Measurements from ENCODE around the gene KRT7.

KRT7 gene

DNA sequence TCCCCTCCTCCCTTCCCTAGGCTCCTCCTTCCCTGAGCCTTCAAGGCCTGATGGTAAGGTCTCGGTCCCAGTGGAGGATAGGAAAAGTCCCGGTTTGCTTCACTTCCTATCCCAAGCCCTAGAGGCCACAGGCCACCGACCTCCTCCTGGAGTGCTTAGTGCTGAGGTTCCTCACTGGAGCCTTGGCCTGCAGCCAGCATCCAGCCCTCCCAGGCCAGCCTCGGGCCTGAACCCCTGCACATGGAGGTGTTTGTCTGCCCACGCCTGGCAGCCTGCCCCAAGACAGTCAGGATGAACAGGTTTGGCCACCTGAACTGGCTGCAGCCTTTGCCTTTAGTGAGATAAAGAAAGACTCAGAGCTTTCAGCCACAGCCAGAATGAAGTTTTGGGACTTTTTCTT, 15.8 kb upstream of the KRT7 start:
- Histone ChIP-seq H3K4me3 (ENCODE audit: low read depth, low read length, poor library complexity, severe bottlenecking) (no peak overlapping the region), H3F3A (ENCODE audit: insufficient read depth, low read length) (no peaks in the 10 kb centered on the region), H3K79me2 (ENCODE audit: insufficient read depth, low read length) (no peaks in the 10 kb centered on the region), H4K20me1 (ENCODE audit: insufficient read depth, low read length) (no peaks in the 10 kb centered on the region), H3K9ac (ENCODE audit: low read length) (no peak overlapping the region), H3K27me3 (ENCODE audit: insufficient read depth, low read length) (0 out of 2 replicates have a peak, but pooled peaks cover 3% of the 10 kb centered on the region), H3K27ac (ENCODE audit: low read depth, low read length, poor library complexity, severe bottlenecking) (no peak overlapping the region), H3K36me3 (ENCODE audit: insufficient read depth, low read length) (no peaks in the 10 kb centered on the region), H2AFZ (ENCODE audit: low read length) (no peak overlapping the region), H3K9me2 (ENCODE audit: low read depth, low read length) (no peaks in the 10 kb centered on the region), H3K4me2 (ENCODE audit: low read length) (no peak overlapping the region), H3K9me3 (ENCODE audit: low read length) (no peaks in the 10 kb centered on the region), H3K4me1 (ENCODE audit: insufficient read depth, low read length, severe bottlenecking) (no peaks in the 10 kb centered on the region)
- no peak for TF ChIP-seq EZH2 (IDR thresholded peaks at IDR 0.05; ENCODE audit: borderline replicate concordance, low read length)
- TF ChIP-seq, protein P1, sequence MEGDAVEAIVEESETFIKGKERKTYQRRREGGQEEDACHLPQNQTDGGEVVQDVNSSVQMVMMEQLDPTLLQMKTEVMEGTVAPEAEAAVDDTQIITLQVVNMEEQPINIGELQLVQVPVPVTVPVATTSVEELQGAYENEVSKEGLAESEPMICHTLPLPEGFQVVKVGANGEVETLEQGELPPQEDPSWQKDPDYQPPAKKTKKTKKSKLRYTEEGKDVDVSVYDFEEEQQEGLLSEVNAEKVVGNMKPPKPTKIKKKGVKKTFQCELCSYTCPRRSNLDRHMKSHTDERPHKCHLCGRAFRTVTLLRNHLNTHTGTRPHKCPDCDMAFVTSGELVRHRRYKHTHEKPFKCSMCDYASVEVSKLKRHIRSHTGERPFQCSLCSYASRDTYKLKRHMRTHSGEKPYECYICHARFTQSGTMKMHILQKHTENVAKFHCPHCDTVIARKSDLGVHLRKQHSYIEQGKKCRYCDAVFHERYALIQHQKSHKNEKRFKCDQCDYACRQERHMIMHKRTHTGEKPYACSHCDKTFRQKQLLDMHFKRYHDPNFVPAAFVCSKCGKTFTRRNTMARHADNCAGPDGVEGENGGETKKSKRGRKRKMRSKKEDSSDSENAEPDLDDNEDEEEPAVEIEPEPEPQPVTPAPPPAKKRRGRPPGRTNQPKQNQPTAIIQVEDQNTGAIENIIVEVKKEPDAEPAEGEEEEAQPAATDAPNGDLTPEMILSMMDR (IDR thresholded peaks at IDR 0.05; ENCODE audit: low read length) = no peak

DNA sequence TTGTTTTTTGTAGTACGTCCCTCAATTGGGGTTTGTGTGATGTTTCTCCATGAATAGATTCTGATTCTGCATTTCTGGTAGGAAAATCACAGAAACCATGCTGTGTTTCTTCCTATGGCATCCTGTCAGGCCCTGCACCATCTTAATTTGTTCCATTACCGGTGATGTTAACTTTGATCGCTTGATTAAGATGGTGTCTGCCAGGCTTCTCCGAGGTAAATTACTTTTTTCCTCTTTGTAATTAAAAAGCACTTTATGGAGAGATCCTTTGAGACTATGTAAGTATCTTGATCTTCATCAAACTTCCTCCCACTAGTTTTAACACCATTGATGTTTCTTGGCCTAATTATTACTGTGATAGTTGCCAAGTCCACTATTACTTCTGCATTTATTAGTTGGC, 15.0 kb upstream of the KRT7 start:
- H3K79me2 ChIP-seq (ENCODE audit: insufficient read depth, low read length) = no peaks in the 10 kb centered on the region
- no peaks in the 10 kb centered on the region for H3K36me3 ChIP-seq (ENCODE audit: insufficient read depth, low read length)
- H3K9ac ChIP-seq (ENCODE audit: low read length) = no peak overlapping the region
- no peak overlapping the region for H2AFZ ChIP-seq (ENCODE audit: low read length)
- H3K27ac ChIP-seq (ENCODE audit: low read depth, low read length, poor library complexity, severe bottlenecking) = no peak overlapping the region
- no peaks in the 10 kb centered on the region for H3K9me2 ChIP-seq (ENCODE audit: low read depth, low read length)
- no peak overlapping the region for H3K4me2 ChIP-seq (ENCODE audit: low read length)
- TF ChIP-seq, protein P1 (IDR thresholded peaks at IDR 0.05; ENCODE audit: low read length) = no peak
- TF ChIP-seq EZH2 (IDR thresholded peaks at IDR 0.05; ENCODE audit: borderline replicate concordance, low read length) = no peak
- H3K27me3 ChIP-seq (ENCODE audit: insufficient read depth, low read length) = 0 out of 2 replicates have a peak, but pooled peaks cover 3% of the 10 kb centered on the region
- no peaks in the 10 kb centered on the region for H3F3A ChIP-seq (ENCODE audit: insufficient read depth, low read length)
- H3K4me1 ChIP-seq (ENCODE audit: insufficient read depth, low read length, severe bottlenecking) = no peaks in the 10 kb centered on the region
- H3K9me3 ChIP-seq (ENCODE audit: low read length) = no peaks in the 10 kb centered on the region
- no peak overlapping the region for H3K4me3 ChIP-seq (ENCODE audit: low read depth, low read length, poor library complexity, severe bottlenecking)
- no peaks in the 10 kb centered on the region for H4K20me1 ChIP-seq (ENCODE audit: insufficient read depth, low read length)

DNA sequence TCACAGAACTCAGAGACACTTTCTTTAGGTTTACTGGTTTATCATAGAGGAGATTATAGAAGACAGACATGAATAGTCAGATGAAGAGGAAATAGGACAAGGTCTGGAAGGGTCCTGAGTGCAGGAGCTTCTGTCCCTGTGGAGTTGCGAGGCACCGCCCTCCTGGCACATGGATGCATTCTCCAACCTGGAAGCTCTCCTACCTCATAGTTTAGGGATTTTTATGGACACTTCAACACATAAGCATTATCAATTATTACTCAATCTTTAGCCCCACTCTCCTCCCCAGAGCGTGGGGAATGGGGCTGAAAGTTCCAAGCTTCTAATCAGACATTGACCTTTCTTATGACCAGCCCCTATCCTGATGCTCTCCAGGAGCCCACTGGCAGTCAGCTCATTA, 12.6 kb upstream of the KRT7 start:
- H3K4me1 ChIP-seq (ENCODE audit: insufficient read depth, low read length, severe bottlenecking) = no peaks in the 10 kb centered on the region
- no peak overlapping the region for H2AFZ ChIP-seq (ENCODE audit: low read length)
- H3K9me2 ChIP-seq (ENCODE audit: low read depth, low read length) = no peaks in the 10 kb centered on the region
- H4K20me1 ChIP-seq (ENCODE audit: insufficient read depth, low read length) = no peaks in the 10 kb centered on the region
- no peaks in the 10 kb centered on the region for H3K36me3 ChIP-seq (ENCODE audit: insufficient read depth, low read length)
- no peaks in the 10 kb centered on the region for H3K79me2 ChIP-seq (ENCODE audit: insufficient read depth, low read length)
- no peaks in the 10 kb centered on the region for H3K9me3 ChIP-seq (ENCODE audit: low read length)
- no peak overlapping the region for H3K27ac ChIP-seq (ENCODE audit: low read depth, low read length, poor library complexity, severe bottlenecking)
- H3K9ac ChIP-seq (ENCODE audit: low read length) = no peak overlapping the region
- H3F3A ChIP-seq (ENCODE audit: insufficient read depth, low read length) = no peaks in the 10 kb centered on the region
- no peak overlapping the region for H3K4me3 ChIP-seq (ENCODE audit: low read depth, low read length, poor library complexity, severe bottlenecking)
- H3K27me3 ChIP-seq (ENCODE audit: insufficient read depth, low read length) = 0 out of 2 replicates have a peak, but pooled peaks cover 2% of the 10 kb centered on the region
- H3K4me2 ChIP-seq (ENCODE audit: low read length) = no peak overlapping the region
- TF ChIP-seq, protein P1 (IDR thresholded peaks at IDR 0.05; ENCODE audit: low read length) = no peak
- TF ChIP-seq EZH2 (IDR thresholded peaks at IDR 0.05; ENCODE audit: borderline replicate concordance, low read length) = no peak

Measured in OCI-LY1 (cell line).